Stimulated activated CD8-positive, alpha-beta memory T cell treated with anti-CD3 and anti-CD28 coated beads, Interleukin-4, amount 100 ng/mL, for 24 hours (primary cell): ENCODE data around the gene GOLGA6L7.
"Not testable (repeated sequence)": the region's sequence is repeated elsewhere in the genome, so short reads cannot be mapped to it uniquely, and the experiment has no call there.

Source experiments
- DNase-seq: peaks from one replicate; pipeline ENCODE4 v3.0.0-alpha.2; 2020; ENCODE audit warnings: low read depth

The GOLGA6L7 gene, protein sequence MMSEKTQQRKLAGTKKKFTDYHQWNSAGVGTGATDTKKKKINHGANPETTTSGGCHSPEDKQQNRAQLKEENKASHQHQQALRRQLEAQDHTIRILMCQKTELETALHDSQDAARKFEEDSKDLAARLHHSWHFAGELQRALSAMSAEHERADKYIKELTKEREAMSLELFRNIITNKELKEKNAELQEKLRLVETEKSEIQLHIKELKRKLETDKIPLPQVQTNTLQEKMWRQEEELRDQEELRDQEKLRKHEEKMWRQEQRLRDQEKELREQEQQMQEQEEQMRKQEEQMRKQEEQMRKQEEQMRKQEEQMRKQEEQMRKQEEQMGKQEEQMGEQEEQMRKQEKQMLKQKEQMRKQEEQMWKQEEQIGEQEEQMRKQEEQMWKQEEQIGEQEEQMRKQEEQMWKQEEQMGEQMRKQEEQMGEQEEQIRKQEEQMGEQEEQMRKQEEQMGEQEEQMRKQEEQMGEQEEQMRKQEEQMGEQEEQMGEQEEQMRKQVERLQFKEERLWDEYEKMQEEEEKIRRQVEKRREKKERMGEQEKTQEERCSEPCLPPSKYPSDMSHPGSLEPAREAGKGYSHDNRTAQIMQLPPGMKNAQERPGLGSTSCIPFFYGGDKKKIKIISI

DNA sequence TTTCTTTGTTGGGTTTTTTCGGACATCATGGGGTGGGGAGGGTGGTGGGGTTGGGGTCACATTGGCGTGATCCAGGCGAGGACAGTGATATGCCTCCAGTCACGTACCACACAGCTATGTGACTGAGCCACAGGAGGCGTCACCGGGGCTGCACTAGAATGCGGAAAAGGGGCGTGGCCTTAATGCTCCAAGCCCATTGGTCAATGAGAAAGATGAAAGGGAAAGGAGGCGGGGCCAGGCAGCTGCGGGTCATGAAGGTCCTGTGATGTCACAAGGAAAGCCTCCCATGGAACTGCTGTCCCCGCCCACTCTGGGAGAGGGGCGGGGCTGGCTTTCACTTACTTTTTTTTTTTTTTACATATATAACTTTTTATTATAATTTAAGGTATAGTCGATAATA is at the start of gene GOLGA6L7:
GOLGA6L7 (minus strand) TSS at position 124 of the 400 bp plus-strand sequence; CDS start at position 29, 95 bp downstream.
- DNase-seq: not testable (repeated sequence)

DNA sequence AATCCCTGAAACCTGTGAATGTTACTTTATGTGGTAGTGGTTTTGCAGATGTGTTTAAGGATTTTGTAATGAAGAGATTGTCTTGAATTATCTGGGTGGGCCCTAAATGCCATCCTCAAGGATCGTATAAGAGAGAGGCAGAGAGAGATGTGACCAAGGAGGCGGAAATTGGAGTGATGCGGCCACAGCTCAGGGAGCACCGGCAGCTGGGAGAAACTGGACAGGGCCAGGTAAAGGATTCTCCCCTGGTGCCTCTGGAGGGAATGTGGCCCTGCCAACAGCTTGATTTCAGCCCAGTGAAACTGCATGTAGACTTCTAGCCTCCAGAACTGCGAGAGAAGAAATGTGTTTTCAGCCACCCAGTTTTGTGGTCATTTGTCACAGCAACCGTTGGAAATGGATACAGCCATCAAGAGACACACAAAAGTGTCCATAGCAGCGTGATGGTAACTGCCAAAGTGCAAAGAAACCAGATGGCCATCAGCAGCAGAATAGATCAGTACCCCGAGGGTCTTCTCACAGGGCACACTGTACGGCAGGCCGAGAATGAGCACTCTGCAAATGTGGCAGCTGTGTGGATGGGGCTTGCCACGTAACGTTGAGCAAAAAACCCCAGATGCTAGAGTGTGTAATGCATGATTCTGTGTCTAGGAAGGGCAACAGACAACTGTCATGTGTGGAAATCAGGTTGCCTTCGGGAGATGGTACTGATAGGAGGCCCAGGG is 49.6 kb upstream of the GOLGA6L7 start:
- DNase-seq: no peak

DNA sequence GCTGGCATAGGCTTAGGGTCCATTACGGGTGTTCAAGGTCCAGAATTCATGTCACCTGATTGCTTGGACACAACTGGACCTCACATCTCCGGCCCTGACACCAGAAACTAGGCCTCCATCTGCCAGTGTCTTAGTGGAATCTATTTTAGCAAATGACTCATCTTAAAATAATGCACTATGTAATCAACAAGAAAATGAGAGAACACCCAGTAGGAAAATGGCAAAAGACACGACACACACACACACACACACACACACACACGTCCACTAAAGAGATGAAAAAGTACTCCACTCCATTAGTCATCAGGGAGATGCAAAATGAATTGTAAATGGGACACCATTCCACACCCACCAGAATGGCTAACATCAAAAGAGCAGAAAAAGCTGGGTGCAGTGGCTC is 48.5 kb upstream of the GOLGA6L7 start:
- no peak for DNase-seq

DNA sequence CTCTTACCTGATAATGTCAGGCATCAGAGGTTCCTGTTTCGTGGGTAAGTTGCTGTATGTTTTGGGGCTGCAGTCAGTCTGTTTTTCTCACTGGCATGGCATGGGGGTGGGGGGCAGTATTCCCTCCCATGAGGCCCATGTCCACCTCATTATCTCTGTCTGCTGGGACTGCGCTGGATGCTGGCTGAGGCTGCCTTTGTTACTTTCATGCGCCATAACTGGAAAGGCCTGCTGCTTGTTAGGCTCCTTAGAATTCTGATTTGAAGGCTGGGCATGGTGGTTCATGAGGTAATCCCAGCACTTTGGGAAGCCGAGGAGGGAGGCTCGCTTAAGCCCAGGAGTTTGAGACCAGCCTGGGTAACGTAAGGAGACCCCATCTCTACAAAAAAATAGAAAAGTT is 47.1 kb upstream of the GOLGA6L7 start:
- no peak for DNase-seq

DNA sequence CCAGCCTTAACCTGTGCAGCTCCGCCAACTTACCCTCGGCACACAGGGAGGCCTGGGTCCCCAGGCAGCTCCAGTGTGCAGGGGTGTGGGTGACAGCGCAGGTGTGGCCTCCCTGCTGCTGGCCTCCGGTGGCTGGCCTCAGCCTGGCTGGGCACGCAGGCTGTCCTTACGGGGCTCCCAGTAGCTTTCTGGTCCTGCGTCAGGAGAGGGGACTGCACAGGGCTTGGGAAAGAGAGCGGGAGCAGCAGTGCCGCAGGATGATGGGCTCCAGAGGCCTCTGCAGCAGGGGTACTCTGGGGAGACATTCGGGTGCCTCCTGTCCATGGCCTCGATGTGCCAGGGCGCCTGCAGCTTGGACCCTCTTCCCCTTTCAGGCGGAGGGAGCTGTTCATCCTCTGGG is 46.7 kb upstream of the GOLGA6L7 start:
- no peak for DNase-seq

DNA sequence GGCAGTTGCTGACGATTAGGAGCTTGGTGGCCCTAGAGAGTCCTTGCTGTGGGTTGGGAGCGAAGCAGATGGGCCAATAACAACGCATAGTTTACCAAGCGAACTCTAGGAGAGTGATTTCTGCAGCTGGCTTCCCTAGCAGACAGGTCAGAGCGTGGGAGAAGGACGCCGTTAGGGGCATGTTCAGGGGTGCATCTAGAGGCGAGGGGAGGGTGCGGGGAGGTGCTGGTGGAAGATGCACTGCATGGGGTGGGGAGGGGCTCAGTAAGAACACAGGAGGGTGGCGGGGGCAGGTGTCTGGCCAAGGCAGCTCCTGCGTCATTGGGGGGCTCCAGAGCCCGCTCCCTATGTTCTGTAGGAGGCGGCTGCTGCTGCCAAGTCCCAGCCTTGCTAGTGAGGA is 46.2 kb upstream of the GOLGA6L7 start:
- DNase-seq: no peak

DNA sequence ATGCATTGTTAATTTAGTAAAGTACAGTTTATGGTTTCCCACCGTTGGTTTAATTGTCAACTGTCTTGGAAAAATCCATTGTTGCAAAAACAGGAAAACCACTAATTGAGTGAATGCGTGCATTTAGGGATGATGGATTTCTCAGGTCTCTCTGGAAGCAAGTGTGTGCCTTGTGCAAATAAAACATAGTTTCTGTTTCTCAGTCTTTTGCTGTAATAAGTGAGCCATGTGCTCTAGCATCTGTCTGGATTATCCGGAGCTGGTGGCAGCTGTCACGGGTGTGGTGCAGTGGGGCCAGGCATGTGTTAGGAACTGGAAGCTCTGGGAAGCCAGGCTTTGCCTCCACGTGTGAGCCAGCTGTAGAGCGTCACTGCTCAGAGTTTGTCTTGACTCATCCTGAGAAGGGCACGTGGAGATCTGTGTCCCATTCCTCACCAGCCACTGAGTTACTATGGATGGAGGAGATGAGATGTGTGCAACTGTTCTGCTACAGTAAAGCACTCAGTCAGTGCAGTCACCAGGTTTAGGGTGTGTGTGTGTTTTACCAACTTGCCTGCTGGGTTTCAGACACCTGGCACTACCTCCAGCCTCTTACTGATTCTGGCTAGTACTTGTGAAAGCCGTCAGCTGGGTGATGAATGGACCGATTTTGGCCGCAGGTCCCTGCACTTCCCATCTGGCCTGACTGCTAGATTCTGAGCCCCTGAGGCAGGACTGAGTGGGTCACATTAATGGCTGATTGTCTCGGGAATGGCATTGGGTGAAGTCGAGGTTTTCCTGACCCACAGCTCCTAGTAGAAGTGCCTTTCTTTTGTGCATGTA is 44.6 kb upstream of the GOLGA6L7 start:
- DNase-seq: no peak

DNA sequence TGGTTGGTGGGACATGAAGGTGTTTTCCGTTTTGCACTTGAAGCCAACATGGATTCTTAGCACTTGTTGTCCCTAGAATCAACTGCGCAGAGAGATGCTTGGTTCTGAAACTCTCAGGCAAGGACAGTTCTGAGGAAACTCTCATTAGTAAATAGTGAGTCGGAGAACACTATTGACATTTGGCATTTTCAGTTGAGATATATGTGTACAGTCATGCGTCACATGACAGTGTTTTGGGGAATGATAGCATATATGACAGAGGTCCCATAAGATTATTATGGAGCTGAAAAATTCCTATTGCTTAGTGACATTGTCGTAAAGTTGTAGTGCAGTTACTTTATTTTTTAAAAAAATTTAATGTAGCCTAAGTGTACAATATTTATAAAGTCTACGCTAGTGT is 43.1 kb upstream of the GOLGA6L7 start:
- no peak for DNase-seq

DNA sequence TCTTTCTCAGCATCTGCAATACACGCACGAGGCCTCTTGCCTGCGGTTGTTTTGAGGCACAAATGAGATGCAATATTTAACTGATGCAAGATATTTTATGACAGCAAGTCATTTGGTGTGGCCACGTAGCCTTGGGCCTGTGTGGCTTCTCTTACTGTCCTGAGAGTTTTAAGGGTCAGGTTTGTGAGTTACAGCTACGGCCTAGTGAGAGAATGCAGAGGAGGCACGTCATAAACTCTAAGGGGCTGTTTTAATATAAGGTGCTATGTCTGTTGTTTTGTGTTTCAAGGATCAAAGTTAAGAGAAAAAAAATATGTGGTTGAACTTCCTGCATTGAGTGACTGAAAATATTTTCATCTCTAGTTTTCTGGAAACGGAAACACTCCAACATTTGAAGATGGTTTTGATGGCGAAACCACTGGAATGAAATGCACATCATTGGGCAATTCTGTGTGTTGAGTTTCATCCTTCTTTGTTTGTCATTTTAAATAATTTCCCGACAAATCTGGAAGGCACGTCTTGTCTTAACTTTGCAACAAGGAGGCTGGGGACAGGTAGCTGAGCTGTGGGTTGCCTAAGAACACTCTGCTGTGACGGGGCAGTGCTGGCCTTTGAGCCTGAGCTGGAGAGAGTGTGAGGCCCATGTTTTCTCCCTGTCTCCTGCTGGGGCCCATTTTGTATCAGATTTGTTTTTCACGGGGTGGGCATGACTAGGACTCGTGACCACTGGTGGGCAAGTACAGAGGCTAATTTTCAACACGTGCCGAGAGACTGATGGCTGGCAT is 42.5 kb upstream of the GOLGA6L7 start:
- no peak for DNase-seq

DNA sequence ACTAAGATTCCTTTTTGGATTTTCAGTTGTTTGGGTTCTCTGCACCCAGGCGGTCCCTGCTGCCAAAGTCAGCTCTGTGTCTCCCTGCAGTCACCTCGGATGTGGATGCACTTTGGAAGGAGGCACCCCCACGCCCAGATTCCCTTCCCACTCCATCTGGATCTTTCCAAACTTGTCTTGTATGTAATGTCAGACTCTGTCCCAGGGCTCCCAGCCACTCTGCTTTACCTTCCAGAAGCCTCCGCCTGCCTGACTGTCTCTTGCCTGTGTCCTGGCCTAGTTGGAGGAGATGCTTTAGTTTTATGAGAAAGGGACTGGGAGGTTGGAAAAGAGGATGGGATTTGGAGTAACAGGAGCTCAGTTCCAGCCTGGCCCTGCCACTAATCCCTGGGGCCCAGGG is 41.8 kb upstream of the GOLGA6L7 start:
- DNase-seq: not testable (repeated sequence)

DNA sequence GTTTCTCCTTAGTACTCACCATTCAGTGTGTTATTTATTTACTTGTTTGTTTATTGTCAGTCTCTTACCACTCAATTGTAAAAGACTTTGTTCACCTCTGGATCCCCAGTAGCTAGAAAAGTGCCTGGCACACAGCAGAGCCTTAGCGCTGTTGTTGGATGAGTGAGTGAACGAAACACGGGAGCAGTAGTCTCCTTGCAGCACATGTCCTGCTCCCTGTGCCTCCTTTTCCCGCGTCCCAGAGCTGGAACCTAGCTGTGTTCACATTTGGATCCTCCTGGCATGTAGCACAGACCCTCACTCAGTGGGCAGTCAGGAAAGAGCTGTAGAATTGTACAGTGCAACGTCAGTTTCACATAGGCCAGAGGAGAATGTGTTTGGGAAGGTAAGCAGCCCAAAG is 41.4 kb upstream of the GOLGA6L7 start:
- DNase-seq: not testable (repeated sequence)

DNA sequence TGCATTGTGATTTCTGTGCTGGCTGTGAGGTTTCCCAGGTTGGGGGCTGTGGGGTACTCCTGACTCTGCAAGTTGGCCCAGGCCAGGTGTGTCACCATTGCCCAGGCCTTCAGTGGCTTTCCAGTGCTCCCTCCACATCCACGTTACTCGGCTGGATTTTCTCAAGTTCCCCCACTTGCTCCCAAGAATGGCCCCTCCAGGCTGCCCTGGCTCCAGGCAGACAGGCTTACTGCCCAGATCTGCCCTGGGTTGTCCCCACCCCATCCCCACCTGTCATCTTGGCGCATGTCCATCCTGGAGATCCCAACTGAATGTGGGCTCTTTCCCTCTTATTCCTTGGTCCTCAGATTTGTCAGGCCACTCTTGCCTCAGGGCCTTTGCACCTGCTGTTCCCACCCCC is 40.9 kb upstream of the GOLGA6L7 start:
- DNase-seq: no peak

DNA sequence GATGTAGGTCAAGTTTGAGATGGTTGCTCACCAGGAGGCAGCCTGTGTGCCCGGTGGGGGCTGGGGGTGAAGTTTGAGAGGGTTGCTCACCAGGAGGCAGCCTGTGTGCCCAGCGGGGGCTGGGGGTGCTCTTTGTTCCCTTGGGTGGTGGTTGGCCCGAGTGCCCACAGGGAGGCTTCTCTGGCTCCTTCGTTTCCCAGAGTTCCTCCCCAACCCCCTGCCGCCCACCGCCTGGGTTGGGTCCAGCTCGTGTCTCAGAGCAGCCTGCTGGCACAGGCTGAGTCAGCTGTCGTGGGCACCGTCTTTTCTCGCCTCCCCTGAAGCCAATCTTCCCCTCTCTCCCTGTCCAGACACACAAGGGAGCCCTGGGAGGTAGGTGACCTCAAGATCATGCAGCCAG is 40.5 kb upstream of the GOLGA6L7 start:
- DNase-seq: no peak

DNA sequence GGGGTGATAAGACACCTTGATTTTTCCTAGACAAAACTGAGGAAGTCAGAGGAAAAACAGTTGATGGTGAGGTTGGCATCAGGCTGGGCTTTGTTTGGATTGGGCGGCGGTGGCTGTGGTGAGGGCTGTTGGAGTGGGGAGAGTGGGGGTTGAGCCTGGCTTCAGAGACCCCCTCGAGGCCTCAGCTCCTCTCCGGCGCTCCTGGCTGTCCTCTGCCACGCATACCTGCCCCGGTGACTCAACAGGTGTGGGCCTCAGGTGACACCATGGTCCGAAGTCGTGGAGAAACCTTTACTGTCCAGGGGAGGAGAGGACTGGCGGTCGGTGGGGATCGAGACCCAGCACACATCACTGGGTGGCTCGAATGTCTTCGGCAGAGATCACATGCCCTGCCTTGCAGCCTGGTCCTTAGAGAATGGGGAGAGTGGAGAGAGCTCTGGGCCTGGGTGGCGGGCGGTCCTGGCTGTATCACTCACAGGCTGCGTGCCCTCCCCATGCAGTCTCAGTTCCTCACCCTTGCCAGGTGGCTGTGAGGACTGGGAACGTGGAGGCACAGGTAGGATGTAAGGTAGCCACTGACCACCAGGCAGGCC is 40.0 kb upstream of the GOLGA6L7 start:
- DNase-seq: no peak

DNA sequence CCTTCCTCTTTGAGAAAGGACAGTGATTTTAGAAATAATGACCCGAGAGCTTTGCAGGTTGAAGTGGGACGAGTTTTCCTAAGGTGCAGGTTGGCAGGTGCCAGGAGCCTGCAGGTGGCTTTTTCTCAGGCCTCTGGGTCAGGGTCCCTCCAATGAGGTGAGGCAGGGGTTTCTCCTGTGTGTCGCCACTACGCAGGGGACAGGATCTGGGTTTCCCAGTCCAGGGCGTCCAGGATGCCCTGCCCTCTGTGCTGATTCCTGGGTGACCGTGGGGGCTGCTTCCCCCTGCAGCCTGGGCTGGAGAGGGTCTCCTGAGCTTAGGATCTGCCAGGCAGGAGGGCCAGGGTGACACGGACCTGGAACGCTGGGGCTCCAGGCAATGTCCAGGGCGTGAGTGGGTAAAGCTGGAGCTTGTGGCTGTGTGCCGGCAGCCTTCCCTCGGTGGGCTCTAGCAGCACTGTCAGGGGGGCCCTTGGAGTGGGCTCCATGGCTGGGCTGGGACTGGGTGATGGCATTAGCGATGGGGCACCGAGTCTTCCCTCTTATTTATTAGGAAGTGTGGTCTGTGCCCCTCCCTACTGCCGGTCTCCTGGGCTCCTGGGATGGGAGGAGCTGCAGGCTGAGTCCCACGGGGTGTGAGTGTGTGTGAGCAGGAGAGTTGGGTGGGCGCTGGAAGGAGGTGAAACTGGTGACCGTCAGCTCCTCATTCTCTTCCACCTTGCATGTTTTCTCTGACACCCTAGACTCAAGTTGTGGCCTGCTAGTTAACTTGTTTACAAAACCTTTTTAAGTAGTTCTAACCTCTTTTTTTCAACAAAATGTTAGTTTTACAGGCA is 39.1 kb upstream of the GOLGA6L7 start:
- DNase-seq: no peak

DNA sequence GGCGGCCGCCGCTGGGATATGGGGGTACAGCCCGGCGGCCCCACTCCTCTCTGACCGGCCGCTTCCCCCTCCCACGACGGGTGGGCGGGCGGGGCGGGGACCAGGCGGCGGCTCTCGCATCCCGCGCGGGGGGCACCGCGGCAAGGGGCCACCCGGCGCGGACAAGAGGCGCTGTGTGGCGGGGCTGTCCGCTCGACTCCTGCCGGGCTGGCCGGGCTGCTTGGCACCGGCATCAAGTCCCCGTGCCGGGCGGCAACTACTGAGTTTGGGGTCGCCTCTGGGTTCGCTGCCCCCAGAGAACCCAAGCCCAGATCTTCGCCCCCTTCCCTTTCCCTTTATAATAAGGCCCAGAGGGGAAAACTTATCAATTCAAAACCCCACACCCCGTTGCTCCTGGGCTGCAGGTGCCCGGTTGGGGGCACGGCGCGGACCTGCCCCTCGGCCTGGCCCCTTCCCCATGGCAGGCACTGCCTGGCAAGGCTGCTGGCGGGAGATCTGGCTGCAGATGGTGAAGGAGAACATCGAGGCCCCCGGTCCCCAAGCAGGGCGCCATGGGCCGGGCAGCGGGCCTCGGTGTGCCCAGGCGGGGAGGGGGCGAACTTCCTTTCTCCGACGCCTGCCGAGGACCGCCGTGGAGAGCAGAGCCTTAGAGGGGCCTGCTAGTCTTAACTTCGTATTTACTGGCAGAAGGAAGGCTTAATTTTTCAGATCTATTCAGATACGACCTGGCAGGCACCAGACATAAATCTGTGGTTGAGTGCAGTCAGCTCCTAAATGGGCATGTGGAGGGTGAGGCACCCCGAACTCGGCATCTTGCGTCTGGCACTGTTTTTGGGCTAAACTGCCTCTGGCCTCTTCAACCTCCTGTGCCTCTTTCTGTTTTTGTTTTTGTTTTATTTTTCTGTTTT is 38.2 kb upstream of the GOLGA6L7 start:
- no peak for DNase-seq

DNA sequence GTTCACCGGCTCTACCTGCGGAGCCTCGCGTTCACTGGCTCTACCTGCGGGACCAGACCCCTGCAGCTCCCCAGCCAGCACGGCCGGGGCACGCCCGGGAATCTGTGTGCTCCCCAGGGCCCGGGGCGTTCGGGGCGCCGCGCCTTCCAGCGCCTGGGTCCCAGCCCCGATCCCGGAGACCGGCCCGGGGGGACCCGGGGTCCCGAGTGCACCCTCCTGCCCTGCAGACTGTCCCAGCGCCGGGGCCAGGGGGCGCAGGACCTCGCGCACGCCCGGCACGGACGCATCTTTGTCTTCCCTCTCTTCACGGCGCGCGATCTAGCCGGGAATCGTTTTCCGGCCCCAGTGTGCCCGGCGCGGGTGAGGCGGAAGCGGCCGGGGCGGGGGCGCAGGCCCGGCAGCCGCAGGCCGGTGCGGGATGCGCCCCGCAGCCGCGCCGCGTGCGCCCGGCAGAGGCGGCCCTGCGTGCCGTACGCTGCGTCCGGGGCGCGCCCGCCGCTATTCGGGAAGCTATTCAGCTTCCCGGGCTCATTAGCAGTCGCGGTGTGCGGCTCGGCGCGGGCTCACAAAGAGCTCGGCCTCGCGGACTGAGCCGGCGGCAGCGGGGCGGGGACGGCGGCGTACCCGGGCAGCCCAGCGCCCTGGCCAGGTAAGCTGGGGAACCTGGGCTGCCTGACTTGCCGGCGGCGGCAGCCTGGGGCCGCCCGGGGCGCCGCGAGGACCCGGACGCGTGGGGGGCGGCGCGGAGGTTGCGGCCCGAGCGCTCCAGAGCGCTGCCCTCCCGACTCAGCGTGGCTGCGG is 37.4 kb upstream of the GOLGA6L7 start, which contains the start of gene APBA2:
APBA2 (plus strand) TSS at position 345 of the 801 bp plus-strand sequence. CDS start 167,911 bp downstream, outside the sequence.
- peak; percentile 24 for DNase-seq

DNA sequence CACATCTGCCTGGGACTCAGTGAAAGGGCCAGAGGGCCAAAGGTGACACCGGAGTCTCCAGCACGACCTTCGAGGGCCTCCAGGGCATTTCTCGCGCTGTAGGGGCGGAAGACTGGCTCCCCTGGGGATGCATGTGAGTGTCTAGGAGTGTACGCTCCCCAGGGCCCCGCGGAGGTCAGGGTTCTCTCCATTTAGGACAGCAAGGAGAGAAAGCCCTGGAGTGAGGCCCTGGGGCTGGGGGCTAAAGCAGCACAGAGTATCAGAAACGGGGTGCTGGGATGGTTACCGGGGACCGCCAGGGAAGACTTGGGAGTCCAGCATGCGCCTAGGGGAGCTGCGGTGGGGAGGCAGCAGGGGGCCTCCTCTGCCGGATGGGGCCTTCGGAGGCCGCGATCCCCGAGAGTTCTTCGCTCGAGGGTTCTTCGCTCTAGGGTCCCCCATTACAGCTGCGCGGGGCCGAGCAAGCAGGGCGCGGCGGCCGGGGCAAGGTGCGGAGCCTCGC is 36.7 kb upstream of the GOLGA6L7 start:
- no peak for DNase-seq
